WI38 (cell line): ENCODE results near the gene CHST14.

ENCODE experiments used
- H3K4me3 ChIP-seq: 2 replicates; pipeline ENCODE4 v1.5.1; 2011; ENCODE audit warnings: low read depth, mild to moderate bottlenecking, control low read depth, low read length
- TF ChIP-seq, protein P1 (sequence below): IDR thresholded peaks from 2 replicates; pipeline ENCODE4 v1.5.1; 2012; ENCODE audit warnings: low read depth, mild to moderate bottlenecking, control low read depth, low read length

The CHST14 gene

DNA sequence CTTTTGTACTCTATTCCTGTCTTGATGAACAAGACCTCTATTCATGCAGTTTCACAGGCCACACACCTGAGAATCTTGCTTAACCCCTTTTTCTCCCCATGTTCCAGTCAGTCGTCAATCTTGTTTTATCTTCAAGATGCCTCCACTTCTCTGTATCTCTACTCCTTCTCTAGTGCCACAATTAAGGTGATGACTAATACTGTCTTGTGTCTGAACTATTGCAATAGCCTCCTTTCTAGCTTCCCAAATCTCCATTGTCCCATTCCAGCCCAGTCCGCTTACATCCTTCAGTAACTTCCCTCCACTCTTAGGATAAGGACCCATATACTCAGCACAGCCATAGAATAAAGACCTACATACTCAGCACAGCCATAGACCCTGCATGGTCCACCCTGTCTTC is 24.7 kb downstream of the CHST14 start:
- TF ChIP-seq, protein P1, sequence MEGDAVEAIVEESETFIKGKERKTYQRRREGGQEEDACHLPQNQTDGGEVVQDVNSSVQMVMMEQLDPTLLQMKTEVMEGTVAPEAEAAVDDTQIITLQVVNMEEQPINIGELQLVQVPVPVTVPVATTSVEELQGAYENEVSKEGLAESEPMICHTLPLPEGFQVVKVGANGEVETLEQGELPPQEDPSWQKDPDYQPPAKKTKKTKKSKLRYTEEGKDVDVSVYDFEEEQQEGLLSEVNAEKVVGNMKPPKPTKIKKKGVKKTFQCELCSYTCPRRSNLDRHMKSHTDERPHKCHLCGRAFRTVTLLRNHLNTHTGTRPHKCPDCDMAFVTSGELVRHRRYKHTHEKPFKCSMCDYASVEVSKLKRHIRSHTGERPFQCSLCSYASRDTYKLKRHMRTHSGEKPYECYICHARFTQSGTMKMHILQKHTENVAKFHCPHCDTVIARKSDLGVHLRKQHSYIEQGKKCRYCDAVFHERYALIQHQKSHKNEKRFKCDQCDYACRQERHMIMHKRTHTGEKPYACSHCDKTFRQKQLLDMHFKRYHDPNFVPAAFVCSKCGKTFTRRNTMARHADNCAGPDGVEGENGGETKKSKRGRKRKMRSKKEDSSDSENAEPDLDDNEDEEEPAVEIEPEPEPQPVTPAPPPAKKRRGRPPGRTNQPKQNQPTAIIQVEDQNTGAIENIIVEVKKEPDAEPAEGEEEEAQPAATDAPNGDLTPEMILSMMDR: no peak
- no peak overlapping the region for H3K4me3 ChIP-seq

DNA sequence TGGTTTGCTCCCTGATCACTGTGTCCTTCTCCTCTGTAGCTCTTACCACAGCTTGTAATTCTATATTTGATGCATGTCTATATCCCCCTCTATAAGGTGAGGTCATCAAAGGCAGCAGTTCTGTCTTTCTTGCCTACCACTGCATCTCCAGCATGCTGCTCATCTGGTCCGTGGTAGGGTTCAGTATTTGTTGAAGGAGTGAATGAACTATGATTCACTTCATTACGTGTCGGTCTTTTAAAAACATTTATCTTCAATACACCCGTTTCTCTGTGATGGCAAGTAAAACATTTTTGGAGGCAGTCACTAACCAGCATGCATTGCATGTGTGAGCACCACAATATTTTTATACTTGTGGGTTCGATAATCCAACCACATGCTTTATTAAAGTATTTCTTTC is 27.6 kb downstream of the CHST14 start:
- TF ChIP-seq, protein P1: no peak
- H3K4me3 ChIP-seq: no peak overlapping the region

DNA sequence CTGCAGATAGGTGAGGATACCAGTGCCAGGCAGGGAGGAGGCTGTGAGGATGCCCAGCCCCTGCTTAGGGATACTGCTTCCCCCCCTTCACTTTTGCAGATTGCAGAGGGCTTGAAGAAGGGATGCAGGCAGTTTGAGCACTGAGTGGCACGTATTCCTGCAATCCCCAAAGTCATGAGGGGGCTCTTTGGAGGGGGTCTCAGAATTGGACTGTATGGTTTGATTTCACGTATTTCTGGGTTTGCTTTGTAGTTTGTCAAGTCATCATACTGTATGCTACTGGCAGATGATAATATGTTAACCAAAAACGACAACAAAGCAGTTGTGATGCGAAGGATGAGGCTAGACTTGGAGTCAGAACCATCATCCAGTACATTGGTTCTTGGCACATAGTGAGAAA is 28.1 kb downstream of the CHST14 start:
- no peak overlapping the region for H3K4me3 ChIP-seq
- TF ChIP-seq, protein P1: no peak

DNA sequence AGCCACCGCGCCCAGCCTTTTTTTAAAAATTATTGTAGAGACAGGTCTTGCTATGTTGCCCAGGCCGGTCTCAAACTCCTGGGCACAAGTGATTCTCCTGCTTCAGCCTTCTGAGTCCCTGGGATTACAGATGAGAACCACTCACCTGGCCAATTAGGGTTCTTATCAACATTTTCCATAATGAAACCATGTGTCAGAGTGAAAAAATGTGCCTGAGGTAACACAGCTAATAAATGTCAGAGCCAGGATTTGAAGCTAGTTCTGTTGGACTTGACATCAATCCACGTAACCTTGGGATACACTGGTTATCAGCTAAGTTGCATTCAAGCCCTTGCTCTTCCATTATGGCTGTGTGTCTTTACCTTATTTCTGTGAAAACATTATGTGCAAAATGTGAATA is 29.1 kb downstream of the CHST14 start:
- H3K4me3 ChIP-seq: no peak overlapping the region
- TF ChIP-seq, protein P1: no peak

DNA sequence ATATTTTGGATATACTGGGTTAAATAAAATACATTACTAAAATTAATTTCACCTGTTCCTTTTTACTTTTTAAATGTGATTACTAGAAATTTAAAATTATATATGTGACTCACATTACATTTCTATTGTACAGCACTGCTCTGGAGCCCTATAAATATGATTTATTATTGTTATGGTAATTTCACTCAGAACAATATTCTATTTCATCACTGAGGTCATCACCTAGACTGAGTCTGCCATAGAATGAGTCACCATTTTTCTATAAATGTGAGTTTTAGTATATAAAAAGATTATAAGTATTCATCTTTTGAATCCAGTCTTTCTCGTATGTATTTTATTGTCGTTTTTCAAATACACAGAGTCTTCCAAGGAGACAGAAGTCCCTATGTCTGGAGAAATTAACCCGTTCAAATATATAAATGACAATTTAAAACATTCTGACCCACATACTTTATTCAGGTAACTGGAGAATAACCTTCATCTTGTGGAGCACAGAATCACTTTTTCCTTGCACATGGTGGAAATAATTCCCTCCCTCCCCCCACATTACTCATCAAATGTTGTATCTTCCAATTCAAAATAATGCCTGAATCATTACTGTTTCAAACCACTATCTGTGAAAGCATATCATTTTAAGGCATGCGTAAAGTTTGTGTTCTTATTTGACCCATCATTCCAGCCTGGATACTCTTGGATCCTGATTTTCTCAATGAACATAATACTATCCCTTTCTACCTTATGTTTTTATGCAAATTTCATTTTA is 30.0 kb downstream of the CHST14 start:
- H3K4me3 ChIP-seq: no peak overlapping the region
- TF ChIP-seq, protein P1: no peak

DNA sequence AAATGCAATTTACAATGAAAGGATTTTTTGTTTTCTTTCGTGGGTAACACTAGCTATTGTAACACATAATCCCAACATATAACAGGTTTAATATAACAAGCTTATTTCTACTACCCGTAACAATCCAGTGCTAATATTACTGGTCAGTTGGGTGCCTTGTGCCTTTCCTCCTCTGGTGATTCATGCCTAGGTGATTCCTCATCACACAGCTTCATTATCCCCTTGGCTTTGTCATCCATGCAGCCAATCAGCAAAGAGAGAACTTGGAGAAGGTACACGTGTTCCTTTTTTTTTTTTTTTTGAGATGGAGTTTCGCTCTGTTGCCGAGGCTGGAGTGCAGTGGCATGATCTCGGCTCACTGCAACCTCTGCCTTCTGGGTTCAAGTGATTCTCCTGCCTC is 30.7 kb downstream of the CHST14 start:
- TF ChIP-seq, protein P1: no peak
- no peak overlapping the region for H3K4me3 ChIP-seq

DNA sequence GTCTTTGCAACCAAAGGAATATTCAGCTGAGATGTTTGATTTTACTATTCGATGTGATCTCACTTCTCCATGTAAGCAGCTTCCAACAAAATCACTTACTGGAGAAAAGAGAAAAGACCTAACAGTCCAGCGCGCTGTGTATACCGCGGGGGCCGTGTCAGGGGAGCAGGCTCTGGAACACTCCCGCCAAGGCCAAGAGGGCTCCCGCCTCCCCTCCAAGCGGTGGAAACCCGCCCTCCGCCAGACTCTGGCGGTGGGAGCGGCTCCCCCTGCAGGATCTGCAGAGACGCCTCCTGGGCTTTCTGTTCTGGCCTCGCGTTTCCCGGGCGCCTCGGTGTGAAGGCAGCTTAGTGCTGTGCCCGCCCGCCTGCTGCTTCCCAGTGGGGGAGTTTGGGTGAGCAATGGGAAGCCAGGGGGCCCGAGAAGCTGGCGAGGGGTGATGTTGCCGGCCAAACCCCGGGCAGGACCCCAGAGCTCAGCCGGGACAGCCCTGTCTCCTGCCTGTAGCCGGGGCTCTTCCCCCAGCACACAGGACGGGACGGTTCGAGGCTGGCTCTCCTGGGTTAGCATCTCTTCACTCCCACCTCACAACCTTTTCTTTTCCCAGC is 36.3 kb downstream of the CHST14 start:
- TF ChIP-seq, protein P1: peak; percentile 78
- no peak overlapping the region for H3K4me3 ChIP-seq
